Activated CD8-positive, alpha-beta memory T cell treated with anti-CD3 and anti-CD28 coated beads, Interleukin-2, amount 50 U/mL, for 24 hours (primary cell): ENCODE results near the gene DYNC2I2.

ENCODE experiments used
- DNase-seq: peaks from one replicate; pipeline ENCODE4 v3.0.0-alpha.2; 2020; ENCODE audit errors: extremely low read depth

DYNC2I2 gene

GRCh38 chr9:128636024-128636390 is 20.6 kb downstream of the DYNC2I2 start:
- no peak for DNase-seq

GRCh38 chr9:128635266-128636023 is 21.2 kb downstream of the DYNC2I2 start:
- no peak for DNase-seq

- DNase-seq, result no peak
Measured at GRCh38 chr9:128634651-128635262, 21.9 kb downstream of the DYNC2I2 start.

- no peak for DNase-seq
Measured at GRCh38 chr9:128634111-128634510, 22.5 kb downstream of the DYNC2I2 start.

GRCh38 chr9:128633601-128634000 is 23.0 kb downstream of the DYNC2I2 start:
- DNase-seq, result no peak

- no peak for DNase-seq
Measured at GRCh38 chr9:128633057-128633456, 23.6 kb downstream of the DYNC2I2 start.

- DNase-seq, result no peak
Measured at GRCh38 chr9:128632486-128632885, 24.2 kb downstream of the DYNC2I2 start.

- no peak for DNase-seq
Measured at GRCh38 chr9:128632066-128632465, 24.6 kb downstream of the DYNC2I2 start.

GRCh38 chr9:128631636-128632035 is 25.0 kb downstream of the DYNC2I2 start:
- no peak for DNase-seq

GRCh38 chr9:128629852-128630545 is 26.6 kb downstream of the DYNC2I2 start:
- no peak for DNase-seq

- DNase-seq, result no peak
Measured at GRCh38 chr9:128629136-128629535, 27.5 kb downstream of the DYNC2I2 start.

GRCh38 chr9:128628471-128629048 is 28.1 kb downstream of the DYNC2I2 start:
- DNase-seq, result no peak

GRCh38 chr9:128627906-128628305 is 28.7 kb downstream of the DYNC2I2 start:
- DNase-seq, result no peak

- no peak for DNase-seq
Measured at GRCh38 chr9:128627127-128627715, 29.4 kb downstream of the DYNC2I2 start.

GRCh38 chr9:128626181-128626580 is 30.5 kb downstream of the DYNC2I2 start:
- no peak for DNase-seq

GRCh38 chr9:128625391-128626146 is 31.1 kb downstream of the DYNC2I2 start:
- DNase-seq, result no peak

GRCh38 chr9:128624566-128624965 is 32.1 kb downstream of the DYNC2I2 start:
- no peak for DNase-seq

GRCh38 chr9:128621730-128622455 is 34.8 kb downstream of the DYNC2I2 start:
- DNase-seq, result no peak

- no peak for DNase-seq
Measured at GRCh38 chr9:128619779-128620178, 36.9 kb downstream of the DYNC2I2 start.

- no peak for DNase-seq
Measured at GRCh38 chr9:128619127-128619526, 37.5 kb downstream of the DYNC2I2 start.

- DNase-seq, result no peak
Measured at GRCh38 chr9:128617943-128618342, 38.7 kb downstream of the DYNC2I2 start.
